Neural progenitor cell (in vitro differentiated cells): ENCODE results near the gene PARP4. TPM values are rescaled to one million over a fixed set of nuclear protein-coding genes. Genes with fewer than 3 reads are reported as not detected.
"Not testable (repeated sequence)": the region's sequence is repeated elsewhere in the genome, so short reads cannot be mapped to it uniquely, and the experiment has no call there.

Experiments
- DNase-seq: peaks from one replicate; pipeline ENCODE4 v3.0.0-alpha.2; 2016; ENCODE audit warnings: low spot score
- H2AFZ ChIP-seq: fragments of 200-600 bp; sonication (generic); replicated peaks from 2 replicates; pipeline ENCODE4 v1.6.1; 2016; ENCODE audit warnings: antibody characterized with exemption
- H3F3A ChIP-seq: fragments of 200-600 bp; sonication (generic); 2 replicates; pipeline ENCODE4 v1.6.1; 2016; ENCODE audit warnings: antibody characterized with exemption, low read depth
- H3K27ac ChIP-seq: fragments of 200-600 bp; sonication (generic); 2 replicates; pipeline ENCODE4 v1.5.1; 2016; ENCODE audit warnings: mild to moderate bottlenecking
- H3K27me3 ChIP-seq: fragments of 200-600 bp; sonication (generic); 2 replicates; pipeline ENCODE4 v1.6.1; 2016; ENCODE audit warnings: mild to moderate bottlenecking, moderate library complexity
- H3K36me3 ChIP-seq: fragments of 200-600 bp; sonication (generic); 2 replicates; pipeline ENCODE4 v1.5.1; 2016
- H3K4me1 ChIP-seq: fragments of 200-600 bp; sonication (generic); 2 replicates; pipeline ENCODE4 v1.6.1; 2016; ENCODE audit warnings: mixed run types
- H3K4me2 ChIP-seq: fragments of 200-600 bp; sonication (generic); 2 replicates; pipeline ENCODE4 v1.6.1; 2016
- H3K4me3 ChIP-seq: fragments of 200-600 bp; sonication (generic); 2 replicates; pipeline ENCODE4 v1.5.1; 2016
- H3K79me2 ChIP-seq: fragments of 200-600 bp; sonication (generic); 2 replicates; pipeline ENCODE4 v1.6.1; 2016; ENCODE audit warnings: low read depth
- H3K9ac ChIP-seq: fragments of 200-600 bp; sonication (generic); 2 replicates; pipeline ENCODE4 v1.6.1; 2016
- H3K9me3 ChIP-seq: fragments of 200-600 bp; sonication (generic); 2 replicates; pipeline ENCODE4 v1.5.1; 2016; ENCODE audit warnings: low read depth
- H4K20me1 ChIP-seq: fragments of 200-600 bp; sonication (generic); 2 replicates; pipeline ENCODE4 v1.6.1; 2016; ENCODE audit warnings: low read depth
- H3K27ac Mint-ChIP-seq: 3 replicates; pipeline ENCODE4 v1.8.0; 2021; ENCODE audit warnings: mixed read lengths
- H3K27me3 Mint-ChIP-seq: 2 replicates; pipeline ENCODE4 v1.8.0; 2022; ENCODE audit warnings: low read depth, mild to moderate bottlenecking, inconsistent platforms, moderate library complexity, mixed read lengths; ENCODE audit not compliant: insufficient read depth
- H3K36me3 Mint-ChIP-seq: 3 replicates; pipeline ENCODE4 v1.8.0; 2021; ENCODE audit warnings: mixed read lengths
- H3K4me1 Mint-ChIP-seq: 3 replicates; pipeline ENCODE4 v1.8.0; 2021; ENCODE audit warnings: mixed read lengths
- H3K4me3 Mint-ChIP-seq: 3 replicates; pipeline ENCODE4 v1.8.0; 2021; ENCODE audit warnings: mild to moderate bottlenecking, moderate library complexity, mixed read lengths
- H3K9me3 Mint-ChIP-seq: 3 replicates; pipeline ENCODE4 v1.8.0; 2020; ENCODE audit warnings: mixed read lengths
- CTCF ChIP-seq: fragments of 200-600 bp; sonication (generic); IDR thresholded peaks from 2 replicates; pipeline ENCODE4 v1.5.1; 2017; ENCODE audit warnings: antibody characterized with exemption, mild to moderate bottlenecking
- EZH2 ChIP-seq: fragments of 200-600 bp; sonication (generic); IDR thresholded peaks from 2 replicates; pipeline ENCODE4 v1.6.1; 2017; ENCODE audit warnings: antibody characterized with exemption, mild to moderate bottlenecking, moderate library complexity
- EZH2phosphoT487 ChIP-seq: fragments of 200-600 bp; sonication (generic); IDR thresholded peaks from 2 replicates; pipeline ENCODE4 v1.6.1; 2017; ENCODE audit warnings: antibody characterized with exemption
- total RNA-seq: library from RNA; depleted of rRNA; stranded (reverse); fragments of >200 nt; gene quantifications from 2 replicates; pipeline ENCODE4 v1.2.3, GENCODE V29; 2015; ENCODE audit warnings: low replicate concordance

PARP4 gene
- total RNA-seq, 1 donor from 2014 or later, result 44.6 TPM

GRCh38 chr13:24500977-24501376, 11.6 kb downstream of the PARP4 start:
- H3K4me3 Mint-ChIP-seq, result no peak overlapping the region
- Histone ChIP-seq H3K4me3 (no peak overlapping the region), H3K9ac (no peak overlapping the region), H3K27me3 (no peaks in the 10 kb centered on the region), H3F3A (no peaks in the 10 kb centered on the region), H3K79me2 (no peaks in the 10 kb centered on the region), H3K4me2 (no peak overlapping the region), H3K9me3 (no peaks in the 10 kb centered on the region), H2AFZ (no peak overlapping the region), H3K36me3 (no peaks in the 10 kb centered on the region), H4K20me1 (no peaks in the 10 kb centered on the region), H3K4me1 (no peaks in the 10 kb centered on the region), H3K27ac (no peak overlapping the region)
- no peaks in the 10 kb centered on the region for H3K27me3 Mint-ChIP-seq
- H3K4me1 Mint-ChIP-seq, result peaks cover 13% of the 10 kb centered on the region
- TF ChIP-seq EZH2 (no peak), CTCF (no peak), EZH2phosphoT487 (no peak)
- no peaks in the 10 kb centered on the region for H3K9me3 Mint-ChIP-seq
- no peak for DNase-seq
- peaks cover 13% of the 10 kb centered on the region for H3K36me3 Mint-ChIP-seq
- H3K27ac Mint-ChIP-seq, result no peak overlapping the region

- Histone ChIP-seq H3K36me3 (no peaks in the 10 kb centered on the region), H3F3A (no peaks in the 10 kb centered on the region), H3K4me2 (no peak overlapping the region), H3K4me3 (no peak overlapping the region), H3K79me2 (no peaks in the 10 kb centered on the region), H3K9me3 (no peaks in the 10 kb centered on the region), H3K4me1 (no peaks in the 10 kb centered on the region), H3K9ac (no peak overlapping the region), H3K27me3 (no peaks in the 10 kb centered on the region), H4K20me1 (no peaks in the 10 kb centered on the region), H2AFZ (no peak overlapping the region), H3K27ac (no peak overlapping the region)
- no peak for DNase-seq
- Mint-ChIP-seq H3K27me3 (peaks cover 2% of the 10 kb centered on the region), H3K4me1 (peaks cover 5% of the 10 kb centered on the region), H3K27ac (no peak overlapping the region), H3K9me3 (no peaks in the 10 kb centered on the region), H3K4me3 (no peak overlapping the region), H3K36me3 (peaks cover 20% of the 10 kb centered on the region)
- TF ChIP-seq EZH2phosphoT487, result no peak
- TF ChIP-seq CTCF, result no peak
- TF ChIP-seq EZH2, result no peak
Observed at GRCh38 chr13:24497742-24498141, 14.8 kb downstream of the PARP4 start.

GRCh38 chr13:24496295-24496694, 16.3 kb downstream of the PARP4 start:
- H3K36me3 ChIP-seq, H2AFZ ChIP-seq, H3K27ac ChIP-seq, H3F3A ChIP-seq, H3K4me1 Mint-ChIP-seq, H3K9ac ChIP-seq, DNase-seq, H3K79me2 ChIP-seq, H3K27me3 Mint-ChIP-seq, H3K4me1 ChIP-seq, H4K20me1 ChIP-seq, H3K9me3 ChIP-seq, H3K4me2 ChIP-seq, H3K4me3 ChIP-seq, H3K4me3 Mint-ChIP-seq, H3K27me3 ChIP-seq, H3K27ac Mint-ChIP-seq, H3K9me3 Mint-ChIP-seq: not testable (repeated sequence)
- peaks cover 20% of the 10 kb centered on the region for H3K36me3 Mint-ChIP-seq

- no peaks in the 10 kb centered on the region for H3K36me3 ChIP-seq
Observed at GRCh38 chr13:24495151-24495729, 17.3 kb downstream of the PARP4 start.

More at GRCh38 chr13:24495151-24495729, 17.3 kb downstream of the PARP4 start:
- Histone ChIP-seq H3K9ac (no peak overlapping the region), H3K27me3 (no peaks in the 10 kb centered on the region), H3K4me2 (no peak overlapping the region), H4K20me1 (no peaks in the 10 kb centered on the region), H3K4me1 (no peaks in the 10 kb centered on the region), H3F3A (no peaks in the 10 kb centered on the region), H3K4me3 (no peak overlapping the region), H3K27ac (no peak overlapping the region), H3K9me3 (no peaks in the 10 kb centered on the region), H3K79me2 (no peaks in the 10 kb centered on the region), H2AFZ (no peak overlapping the region)
- H3K4me3 Mint-ChIP-seq, result no peak overlapping the region
- no peak for TF ChIP-seq EZH2phosphoT487
- no peak for TF ChIP-seq CTCF
- TF ChIP-seq EZH2, result no peak
- H3K4me1 Mint-ChIP-seq, result no peaks in the 10 kb centered on the region
- H3K27me3 Mint-ChIP-seq, result peaks cover 2% of the 10 kb centered on the region
- peaks cover 24% of the 10 kb centered on the region for H3K36me3 Mint-ChIP-seq
- H3K9me3 Mint-ChIP-seq, result no peaks in the 10 kb centered on the region
- DNase-seq, result no peak
- H3K27ac Mint-ChIP-seq, result no peak overlapping the region
